Duodenal mucosa (tissue), 2 donors: Measurements from ENCODE around the gene MCRIP1.

Source experiments
- H3K27ac ChIP-seq: one replicate; pipeline ENCODE4 v1.7.0; 2013; ENCODE audit warnings: low read depth, low read length
- H3K27me3 ChIP-seq, 2 donors: one replicate each; pipeline ENCODE4 v1.7.0; 2013; ENCODE audit warnings: low read length in 2 of 2, control low read depth in 1 of 2; ENCODE audit not compliant: insufficient read depth in 2 of 2, control insufficient read depth in 1 of 2
- H3K36me3 ChIP-seq, 2 donors: one replicate each; pipeline ENCODE4 v1.7.0; 2013; ENCODE audit warnings: low read length in 2 of 2, control low read depth in 1 of 2; ENCODE audit not compliant: insufficient read depth in 2 of 2, control insufficient read depth in 1 of 2
- H3K4me1 ChIP-seq, 2 donors: one replicate each; pipeline ENCODE4 v1.7.0; 2013; ENCODE audit warnings: low read length in 2 of 2, control low read depth in 1 of 2; ENCODE audit not compliant: insufficient read depth in 2 of 2, control insufficient read depth in 1 of 2
- H3K4me3 ChIP-seq, 2 donors: one replicate each; pipeline ENCODE4 v1.7.0; 2013; ENCODE audit warnings: low read length in 2 of 2, low read depth in 1 of 2
- H3K9ac ChIP-seq, 2 donors: one replicate each; pipeline ENCODE4 v1.7.0; 2013; ENCODE audit warnings: low read length in 2 of 2, low read depth in 1 of 2
- H3K9me3 ChIP-seq, 2 donors: one replicate each; pipeline ENCODE4 v1.7.0; 2013; ENCODE audit warnings: low read length in 2 of 2, control low read depth in 1 of 2; ENCODE audit not compliant: control insufficient read depth in 1 of 2

MCRIP1 gene

GRCh38 chr17:81804559-81805399 is 28.3 kb downstream of the MCRIP1 start:
- Histone ChIP-seq H3K4me3 (no peak overlapping the region), H3K27me3 (peaks cover 63 to 64% of the 10 kb centered on the region in 2 donors), H3K9ac (no peak overlapping the region), H3K27ac (no peak overlapping the region), H3K9me3 (no peaks in the 10 kb centered on the region), H3K36me3 (no peaks in the 10 kb centered on the region), H3K4me1 (no peaks in the 10 kb centered on the region)

- no peak within 1 kb of the TSS for H3K9ac ChIP-seq
- H3K27me3 ChIP-seq, result peaks cover 56 to 63% of the 10 kb centered on the region in 2 donors
Observed at GRCh38 chr17:81803728-81804558, 29.1 kb downstream of the MCRIP1 start, which contains the start of gene GCGR. TSS of gene GCGR (plus strand) at chr17:81804150. CDS start at chr17:81809019, 4,869 bp downstream.

GRCh38 chr17:81802856-81803643 is 30.0 kb downstream of the MCRIP1 start:
- H3K27me3 ChIP-seq, result peaks cover 50 to 61% of the 10 kb centered on the region in 2 donors
- H3K9me3 ChIP-seq, result no peaks in the 10 kb centered on the region
- H3K27ac ChIP-seq, result no peak overlapping the region
- no peaks in the 10 kb centered on the region for H3K36me3 ChIP-seq
- no peaks in the 10 kb centered on the region for H3K4me1 ChIP-seq
- H3K9ac ChIP-seq, result no peak overlapping the region
- H3K4me3 ChIP-seq, result no peak overlapping the region

More at GRCh38 chr17:81803728-81804558, 29.1 kb downstream of the MCRIP1 start, which contains the start of gene GCGR:
- Histone ChIP-seq H3K27ac (no peak within 1 kb of the TSS), H3K4me1 (no peaks in the 10 kb centered on the region), H3K9me3 (no peaks in the 10 kb centered on the region), H3K4me3 (no peak within 1 kb of the TSS), H3K36me3 (no peaks in the 10 kb centered on the region)

- H3K4me1 ChIP-seq, result no peaks in the 10 kb centered on the region
- peaks cover 42 to 54% of the 10 kb centered on the region in 2 donors for H3K27me3 ChIP-seq
- no peak overlapping the region for H3K9ac ChIP-seq
- H3K9me3 ChIP-seq, result no peaks in the 10 kb centered on the region
- H3K27ac ChIP-seq, result no peak overlapping the region
- no peak overlapping the region for H3K4me3 ChIP-seq
- H3K36me3 ChIP-seq, result no peaks in the 10 kb centered on the region
Observed at GRCh38 chr17:81802048-81802758, 30.9 kb downstream of the MCRIP1 start.

- Histone ChIP-seq H3K4me1 (no peaks in the 10 kb centered on the region), H3K27ac (no peak overlapping the region), H3K36me3 (no peaks in the 10 kb centered on the region), H3K4me3 (no peak overlapping the region), H3K9ac (no peak overlapping the region), H3K9me3 (no peaks in the 10 kb centered on the region), H3K27me3 (peaks cover 36 to 45% of the 10 kb centered on the region in 2 donors)
Observed at GRCh38 chr17:81801327-81801726, 31.8 kb downstream of the MCRIP1 start.

- no peaks in the 10 kb centered on the region for H3K36me3 ChIP-seq
- no peak overlapping the region for H3K9ac ChIP-seq
- peaks cover 0 to 7% of the 10 kb centered on the region in 2 donors for H3K4me1 ChIP-seq
- H3K27me3 ChIP-seq, result peaks cover 0 to 20% of the 10 kb centered on the region in 2 donors
- no peak overlapping the region for H3K27ac ChIP-seq
- no peak overlapping the region for H3K4me3 ChIP-seq
- no peaks in the 10 kb centered on the region for H3K9me3 ChIP-seq
Observed at GRCh38 chr17:81794509-81794908, 38.6 kb downstream of the MCRIP1 start.

GRCh38 chr17:81794074-81794476 is 39.0 kb downstream of the MCRIP1 start:
- peaks cover 0 to 7% of the 10 kb centered on the region in 2 donors for H3K4me1 ChIP-seq
- H3K9me3 ChIP-seq, result no peaks in the 10 kb centered on the region
- H3K4me3 ChIP-seq, result no peak overlapping the region
- no peak overlapping the region for H3K9ac ChIP-seq
- H3K36me3 ChIP-seq, result no peaks in the 10 kb centered on the region
- peaks cover 0 to 20% of the 10 kb centered on the region in 2 donors for H3K27me3 ChIP-seq
- no peak overlapping the region for H3K27ac ChIP-seq

- H3K27ac ChIP-seq, result no peak overlapping the region
- no peak overlapping the region for H3K9ac ChIP-seq
- no peaks in the 10 kb centered on the region for H3K36me3 ChIP-seq
- H3K4me3 ChIP-seq, result no peak overlapping the region
- peaks cover 0 to 20% of the 10 kb centered on the region in 2 donors for H3K27me3 ChIP-seq
- H3K4me1 ChIP-seq, result peaks cover 0 to 7% of the 10 kb centered on the region in 2 donors
- H3K9me3 ChIP-seq, result no peaks in the 10 kb centered on the region
Observed at GRCh38 chr17:81792675-81793615, 40.1 kb downstream of the MCRIP1 start.
